Lower leg skin (tissue), 3 donors: Measurements from ENCODE around the gene CTBP2.

Experiments
- CTCF ChIP-seq, 3 donors: fragments of 450-650 bp; IDR thresholded peaks; one replicate each; pipeline ENCODE4 v1.5.1; 2016; ENCODE audit warnings: antibody characterized with exemption in 3 of 3, mild to moderate bottlenecking in 3 of 3, moderate library complexity in 2 of 3
- POLR2A ChIP-seq, 2 donors: fragments of 450-650 bp; IDR thresholded peaks; one replicate each; pipeline ENCODE4 v1.6.1; 2016 to 2017; ENCODE audit warnings: antibody characterized with exemption in 2 of 2, mild to moderate bottlenecking in 1 of 2, moderate library complexity in 1 of 2

- no peak for TF ChIP-seq CTCF (IDR thresholded peaks at IDR 0.05)
- TF ChIP-seq POLR2A (IDR thresholded peaks at IDR 0.05): no peak
Observed at GRCh38 chr10:125120053-125120710, 40.2 kb downstream of the CTBP2 start.
